Tibial nerve (tissue), 4 donors: ENCODE results near the gene KCNN4.

Experiments
- EP300 ChIP-seq, 2 donors: sonication (generic); formaldehyde crosslinking; IDR thresholded peaks; one replicate each; pipeline ENCODE4 v1.6.1; 2017; ENCODE audit warnings: antibody characterized with exemption in 2 of 2, mild to moderate bottlenecking in 1 of 2
- POLR2A ChIP-seq, 2 donors: fragments of 450-650 bp; IDR thresholded peaks; one replicate each; pipeline ENCODE4 v1.6.1; 2017; ENCODE audit warnings: antibody characterized with exemption in 2 of 2, mild to moderate bottlenecking in 2 of 2, moderate library complexity in 2 of 2
- TF ChIP-seq, protein P1 (sequence below), 5 experiments: fragments of 200-600 bp in 3 of 5; fragments of 450-650 bp in 2 of 5; sonication (generic) in 3 of 5; IDR thresholded peaks; one replicate each; pipeline ENCODE4 v1.5.1; 2016 to 2019; ENCODE audit warnings: antibody characterized with exemption in 5 of 5, mild to moderate bottlenecking in 3 of 5, moderate library complexity in 2 of 5

DNA sequence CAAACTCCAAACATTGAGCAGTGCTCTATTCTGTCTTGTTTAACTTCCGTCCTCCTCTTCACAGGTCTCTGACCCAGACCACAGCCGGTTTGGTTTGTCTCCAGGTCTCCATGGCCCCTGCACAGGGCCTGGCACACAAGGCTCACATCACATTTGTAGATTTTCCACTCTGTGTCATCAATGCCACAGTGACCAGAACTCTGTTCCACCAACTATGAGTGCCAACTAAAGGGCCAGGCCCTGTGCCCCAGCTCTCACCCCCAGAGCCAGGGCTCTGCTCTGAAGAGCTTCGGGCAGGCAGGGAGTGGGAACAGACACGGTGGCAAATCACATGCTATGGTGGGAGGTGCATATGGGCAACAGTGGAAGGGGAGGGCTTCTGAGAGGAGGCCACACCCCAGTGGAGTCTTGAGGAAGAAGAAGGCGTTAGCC lies 42.0 kb downstream of the KCNN4 start:
- TF ChIP-seq EP300 (IDR thresholded peaks at IDR 0.05) (no peak), POLR2A (IDR thresholded peaks at IDR 0.05) (no peak)
- TF ChIP-seq, protein P1, sequence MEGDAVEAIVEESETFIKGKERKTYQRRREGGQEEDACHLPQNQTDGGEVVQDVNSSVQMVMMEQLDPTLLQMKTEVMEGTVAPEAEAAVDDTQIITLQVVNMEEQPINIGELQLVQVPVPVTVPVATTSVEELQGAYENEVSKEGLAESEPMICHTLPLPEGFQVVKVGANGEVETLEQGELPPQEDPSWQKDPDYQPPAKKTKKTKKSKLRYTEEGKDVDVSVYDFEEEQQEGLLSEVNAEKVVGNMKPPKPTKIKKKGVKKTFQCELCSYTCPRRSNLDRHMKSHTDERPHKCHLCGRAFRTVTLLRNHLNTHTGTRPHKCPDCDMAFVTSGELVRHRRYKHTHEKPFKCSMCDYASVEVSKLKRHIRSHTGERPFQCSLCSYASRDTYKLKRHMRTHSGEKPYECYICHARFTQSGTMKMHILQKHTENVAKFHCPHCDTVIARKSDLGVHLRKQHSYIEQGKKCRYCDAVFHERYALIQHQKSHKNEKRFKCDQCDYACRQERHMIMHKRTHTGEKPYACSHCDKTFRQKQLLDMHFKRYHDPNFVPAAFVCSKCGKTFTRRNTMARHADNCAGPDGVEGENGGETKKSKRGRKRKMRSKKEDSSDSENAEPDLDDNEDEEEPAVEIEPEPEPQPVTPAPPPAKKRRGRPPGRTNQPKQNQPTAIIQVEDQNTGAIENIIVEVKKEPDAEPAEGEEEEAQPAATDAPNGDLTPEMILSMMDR (IDR thresholded peaks at IDR 0.05): no peak
